Neuronal stem cell (in vitro differentiated cells): ENCODE results near the gene SEC24A. TPM values are rescaled to one million over a fixed set of nuclear protein-coding genes. Genes with fewer than 3 reads are reported as not detected.

ENCODE experiments used
- DNase-seq: peaks from one replicate; pipeline ENCODE4 v3.0.0-alpha.2; 2013; ENCODE audit warnings: low spot score
- H2AFZ ChIP-seq: one replicate; pipeline ENCODE4 v1.6.1; 2013; ENCODE audit warnings: mild to moderate bottlenecking, low read length, inconsistent platforms
- H2AK5ac ChIP-seq: 2 replicates; pipeline ENCODE4 v1.6.1; 2013; ENCODE audit warnings: low read depth, mild to moderate bottlenecking, inconsistent platforms, low read length, moderate library complexity, mixed read lengths
- H2BK120ac ChIP-seq: 2 replicates; pipeline ENCODE4 v1.6.1; 2013; ENCODE audit warnings: low read depth, mild to moderate bottlenecking, inconsistent platforms, low read length, moderate library complexity, mixed read lengths
- H2BK12ac ChIP-seq: one replicate; pipeline ENCODE4 v1.6.1; 2013; ENCODE audit warnings: low read length, inconsistent platforms
- H2BK15ac ChIP-seq: 2 replicates; pipeline ENCODE4 v1.6.1; 2013; ENCODE audit warnings: mild to moderate bottlenecking, low read length, inconsistent platforms, mixed read lengths
- H2BK5ac ChIP-seq: one replicate; pipeline ENCODE4 v1.6.1; 2013; ENCODE audit warnings: inconsistent platforms, mild to moderate bottlenecking, low read length, moderate library complexity
- H3K14ac ChIP-seq: one replicate; pipeline ENCODE4 v1.6.1; 2013; ENCODE audit warnings: low read length, inconsistent platforms
- H3K18ac ChIP-seq: 2 replicates; pipeline ENCODE4 v1.6.1; 2013; ENCODE audit warnings: low read length, inconsistent platforms
- H3K23ac ChIP-seq: 2 replicates; pipeline ENCODE4 v1.6.1; 2013; ENCODE audit warnings: low read depth, mild to moderate bottlenecking, mixed read lengths, low read length, inconsistent platforms; ENCODE audit not compliant: poor library complexity
- H3K27ac ChIP-seq: replicated peaks from 3 replicates; pipeline ENCODE4 v1.5.1; 2013; ENCODE audit warnings: low read length, inconsistent platforms
- H3K27me3 ChIP-seq, 3 experiments: 2 replicates each; pipeline ENCODE4 v1.6.1; 2013; ENCODE audit warnings: low read length in 3 of 3, mild to moderate bottlenecking in 2 of 3, inconsistent platforms in 1 of 3, low read depth in 1 of 3, mixed read lengths in 1 of 3, moderate library complexity in 1 of 3; ENCODE audit not compliant: control insufficient read depth in 3 of 3, insufficient read depth in 3 of 3
- H3K36me3 ChIP-seq, 2 donors: replicated peaks in 1 of 2; 2 replicates each; pipeline ENCODE4 v1.6.1; 2013; ENCODE audit warnings: low read length in 2 of 2; ENCODE audit not compliant: control insufficient read depth in 2 of 2, insufficient read depth in 2 of 2
- H3K4ac ChIP-seq: 2 replicates; pipeline ENCODE4 v1.6.1; 2013; ENCODE audit warnings: inconsistent platforms, mild to moderate bottlenecking, low read length, moderate library complexity
- H3K4me1 ChIP-seq, 2 donors: 1 replicate in 1 of 2; 2 replicates in 1 of 2; pipeline ENCODE4 v1.6.1; 2013; ENCODE audit warnings: low read length in 2 of 2, low read depth in 1 of 2; ENCODE audit not compliant: control insufficient read depth in 2 of 2, insufficient read depth in 1 of 2
- H3K4me2 ChIP-seq: one replicate; pipeline ENCODE4 v1.6.1; 2013; ENCODE audit warnings: mild to moderate bottlenecking, low read length, inconsistent platforms; ENCODE audit not compliant: insufficient read depth, poor library complexity, severe bottlenecking
- H3K4me3 ChIP-seq, 2 donors: 2 replicates each; pipeline ENCODE4 v1.5.1; 2013; ENCODE audit warnings: low read length in 2 of 2, mild to moderate bottlenecking in 2 of 2, inconsistent platforms in 1 of 2, moderate library complexity in 1 of 2
- H3K79me1 ChIP-seq: one replicate; pipeline ENCODE4 v1.6.1; 2013; ENCODE audit warnings: low read depth, mild to moderate bottlenecking, inconsistent platforms, low read length, moderate library complexity
- H3K9ac ChIP-seq: one replicate; pipeline ENCODE4 v1.6.1; 2013; ENCODE audit warnings: mild to moderate bottlenecking, low read depth, low read length, inconsistent platforms; ENCODE audit not compliant: poor library complexity
- H3K9me3 ChIP-seq, 2 donors: replicated peaks in 1 of 2; 2 replicates each; pipeline versions ENCODE3 to v1.6.1; 2013; ENCODE audit warnings: low read length in 2 of 2, mild to moderate bottlenecking in 2 of 2, inconsistent platforms in 1 of 2, low read depth in 1 of 2, mixed read lengths in 1 of 2, moderate library complexity in 1 of 2; ENCODE audit not compliant: control insufficient read depth in 2 of 2, insufficient read depth in 1 of 2
- H4K8ac ChIP-seq: one replicate; pipeline ENCODE4 v1.6.1; 2013; ENCODE audit warnings: low read depth, mild to moderate bottlenecking, inconsistent platforms, low read length, moderate library complexity
- H4K91ac ChIP-seq: one replicate; pipeline ENCODE4 v1.6.1; 2013; ENCODE audit warnings: low read length, low read depth, mild to moderate bottlenecking, inconsistent platforms; ENCODE audit not compliant: poor library complexity
- WGBS, 2 donors: extraction: QIAGEN DNeasy Blood & Tissue Kit; methylation state at CpG; one replicate each; pipeline ENCODE4 v1.1.7; 2013; ENCODE audit warnings: missing lambda C conversion rate in 2 of 2, mixed read lengths in 1 of 2; ENCODE audit not compliant: insufficient read length in 2 of 2, insufficient replicate concordance in 1 of 2; ENCODE audit errors: extremely low coverage in 2 of 2; 5-methylcytosine and 5-hydroxymethylcytosine counted together
- small RNA-seq: library from polyadenylated mRNA; stranded (forward); fragments of <200 nt; extraction: miRNeasy Mini kit (QIAGEN cat#:217004); gene quantifications from one replicate; pipeline ENCODE3, GENCODE V24; 2013; ENCODE audit not compliant: insufficient read depth

SEC24A gene

GRCh38 chr5:134769206-134769605, 120.6 kb downstream of the SEC24A start:
- DNase-seq: no peak
- no peak overlapping the region for H3K9ac ChIP-seq
- H3K4me1 ChIP-seq: no peaks in the 10 kb centered on the region
- no peak overlapping the region for H3K27ac ChIP-seq
- no peak overlapping the region for H3K23ac ChIP-seq
- H2AK5ac ChIP-seq: no peak overlapping the region
- no peak overlapping the region for H3K4me3 ChIP-seq
- H3K14ac ChIP-seq: no peak overlapping the region
- no peaks in the 10 kb centered on the region for H3K79me1 ChIP-seq
- H3K27me3 ChIP-seq: no peaks in the 10 kb centered on the region
- no peak overlapping the region for H2BK15ac ChIP-seq
- H3K4me2 ChIP-seq: no peak overlapping the region
- no peak overlapping the region for H3K4ac ChIP-seq
- no peak overlapping the region for H4K8ac ChIP-seq
- WGBS, 2 donors: no CpG with 5 or more reads among the region's 4 CpGs
- no peaks in the 10 kb centered on the region for H3K9me3 ChIP-seq
- peaks cover 29 to 99% of the 10 kb centered on the region in 2 donors for H3K36me3 ChIP-seq
- H2BK5ac ChIP-seq: no peak overlapping the region
- no peak overlapping the region for H2BK12ac ChIP-seq
- H4K91ac ChIP-seq: no peak overlapping the region
- no peak overlapping the region for H2BK120ac ChIP-seq
- no peak overlapping the region for H2AFZ ChIP-seq
- H3K18ac ChIP-seq: no peak overlapping the region

GRCh38 chr5:134772461-134773125, 124.0 kb downstream of the SEC24A start:
- H4K8ac ChIP-seq: no peak overlapping the region

GRCh38 chr5:134777366-134777765, 128.8 kb downstream of the SEC24A start:
- H2BK120ac ChIP-seq: no peak overlapping the region
- no peak overlapping the region for H2BK15ac ChIP-seq
- no CpG with 5 or more reads among the region's 2 CpGs for WGBS, 2 donors
- no peak overlapping the region for H3K18ac ChIP-seq
- no peak overlapping the region for H3K27ac ChIP-seq
- no peak overlapping the region for H2AK5ac ChIP-seq
- H3K9me3 ChIP-seq: no peaks in the 10 kb centered on the region
- no peak overlapping the region for H3K23ac ChIP-seq
- H4K8ac ChIP-seq: no peak overlapping the region
- no peak overlapping the region for H3K4ac ChIP-seq
- no peak overlapping the region for H2BK5ac ChIP-seq
- peaks cover 28 to 97% of the 10 kb centered on the region in 2 donors for H3K36me3 ChIP-seq
- H3K79me1 ChIP-seq: no peaks in the 10 kb centered on the region
- H3K4me3 ChIP-seq: no peak overlapping the region
- H2BK12ac ChIP-seq: no peak overlapping the region
- H3K27me3 ChIP-seq: no peaks in the 10 kb centered on the region
- no peak overlapping the region for H3K14ac ChIP-seq
- H3K4me1 ChIP-seq: no peaks in the 10 kb centered on the region
- H2AFZ ChIP-seq: no peak overlapping the region
- H4K91ac ChIP-seq: no peak overlapping the region
- no peak overlapping the region for H3K9ac ChIP-seq
- no peak overlapping the region for H3K4me2 ChIP-seq
- no peak for DNase-seq

More at GRCh38 chr5:134772461-134773125, 124.0 kb downstream of the SEC24A start:
- no CpG with 5 or more reads among the region's 10 CpGs for WGBS, 2 donors
- no peak overlapping the region for H2BK15ac ChIP-seq
- H3K27me3 ChIP-seq: no peaks in the 10 kb centered on the region
- H3K9me3 ChIP-seq: no peaks in the 10 kb centered on the region
- H3K36me3 ChIP-seq: peaks cover 24 to 98% of the 10 kb centered on the region in 2 donors
- no peaks in the 10 kb centered on the region for H3K79me1 ChIP-seq
- H3K4me2 ChIP-seq: no peak overlapping the region
- H2AK5ac ChIP-seq: no peak overlapping the region
- no peak overlapping the region for H2AFZ ChIP-seq
- no peak overlapping the region for H2BK5ac ChIP-seq
- no peak overlapping the region for H3K18ac ChIP-seq
- H3K27ac ChIP-seq: no peak overlapping the region
- DNase-seq: no peak
- H3K4ac ChIP-seq: no peak overlapping the region
- H3K14ac ChIP-seq: no peak overlapping the region
- H3K4me3 ChIP-seq: no peak overlapping the region
- no peaks in the 10 kb centered on the region for H3K4me1 ChIP-seq
- no peak overlapping the region for H3K23ac ChIP-seq
- no peak overlapping the region for H4K91ac ChIP-seq
- no peak overlapping the region for H3K9ac ChIP-seq
- no peak overlapping the region for H2BK12ac ChIP-seq
- H2BK120ac ChIP-seq: no peak overlapping the region

Small RNA genes lying within 50 kb of the gene (small RNA-seq; reads per million reads assigned to genes)
- gene RNU6-1164P: not detected
- gene RNU6-1311P: not detected
- gene RNU6-757P: not detected
